Activated CD8-positive, alpha-beta memory T cell treated with anti-CD3 and anti-CD28 coated beads for 48 hours (primary cell): ENCODE data around the gene FAM162B.
"Not testable (repeated sequence)": the region's sequence is repeated elsewhere in the genome, so short reads cannot be mapped to it uniquely, and the experiment has no call there.

Experiments
- DNase-seq, 3 experiments: peaks; one replicate each; pipeline ENCODE4 v3.0.0-alpha.2; 2020; ENCODE audit warnings: low read depth in 2 of 3, low spot score in 2 of 3

Gene FAM162B

GRCh38 chr6:116764961-116765841 is at the start of gene FAM162B:
TSS of gene FAM162B (minus strand) at chr6:116765719. CDS start at chr6:116765576, 143 bp downstream.
- peak in 1 of 3 experiments; percentile 2 for DNase-seq

GRCh38 chr6:116812051-116812650 is 46.6 kb upstream of the FAM162B start:
- DNase-seq = no peak

GRCh38 chr6:116801971-116802370 is 36.5 kb upstream of the FAM162B start:
- no peak for DNase-seq

- no peak for DNase-seq
Measured at GRCh38 chr6:116799945-116800344, 34.4 kb upstream of the FAM162B start.

- DNase-seq = no peak
Measured at GRCh38 chr6:116797585-116797984, 32.1 kb upstream of the FAM162B start.

GRCh38 chr6:116793224-116793623 is 27.7 kb upstream of the FAM162B start:
- DNase-seq = no peak

GRCh38 chr6:116783852-116784251 is 18.3 kb upstream of the FAM162B start:
- no peak for DNase-seq

GRCh38 chr6:116779573-116780164 is 14.2 kb upstream of the FAM162B start:
- DNase-seq = no peak

GRCh38 chr6:116773886-116774285 is 8.4 kb upstream of the FAM162B start:
- DNase-seq = no peak

- no peak for DNase-seq
Measured at GRCh38 chr6:116772450-116772849, 6.9 kb upstream of the FAM162B start.

- no peak for DNase-seq
Measured at GRCh38 chr6:116767715-116768114, 2.2 kb upstream of the FAM162B start.

GRCh38 chr6:116766506-116767176 is 1.1 kb upstream of the FAM162B start:
- no peak for DNase-seq

GRCh38 chr6:116764629-116764960 is 924 bp downstream of the FAM162B start:
- DNase-seq = no peak

- no peak for DNase-seq
Measured at GRCh38 chr6:116763906-116764628, 1.5 kb downstream of the FAM162B start.

- no peak for DNase-seq
Measured at GRCh38 chr6:116763048-116763447, 2.5 kb downstream of the FAM162B start.

GRCh38 chr6:116762235-116762634 is 3.3 kb downstream of the FAM162B start:
- DNase-seq = no peak

- DNase-seq = no peak
Measured at GRCh38 chr6:116761779-116762178, 3.7 kb downstream of the FAM162B start.

- no peak for DNase-seq
Measured at GRCh38 chr6:116745176-116745575, 20.3 kb downstream of the FAM162B start.

GRCh38 chr6:116741571-116741970 is 23.9 kb downstream of the FAM162B start:
- DNase-seq = no peak

- not testable (repeated sequence) for DNase-seq
Measured at GRCh38 chr6:116740486-116740885, 25.0 kb downstream of the FAM162B start.

GRCh38 chr6:116737004-116737403 is 28.5 kb downstream of the FAM162B start:
- DNase-seq = no peak
